Stimulated activated CD8-positive, alpha-beta memory T cell treated with anti-CD3 and anti-CD28 coated beads, Interleukin-4, amount 100 ng/mL, for 48 hours (primary cell): Measurements from ENCODE around the gene TWNK.
A peak's percentile ranks its signal among the peaks of the same experiment; 100 is the strongest.
"Not testable (repeated sequence)": the region's sequence is repeated elsewhere in the genome, so short reads cannot be mapped to it uniquely, and the experiment has no call there.

ENCODE experiments used
- DNase-seq: peaks from one replicate; pipeline ENCODE4 v3.0.0-alpha.2; 2020

The TWNK gene

GRCh38 chr10:101031796-101032636 lies 44.7 kb downstream of the TWNK start:
- peak; percentile 78 for DNase-seq

DNA sequence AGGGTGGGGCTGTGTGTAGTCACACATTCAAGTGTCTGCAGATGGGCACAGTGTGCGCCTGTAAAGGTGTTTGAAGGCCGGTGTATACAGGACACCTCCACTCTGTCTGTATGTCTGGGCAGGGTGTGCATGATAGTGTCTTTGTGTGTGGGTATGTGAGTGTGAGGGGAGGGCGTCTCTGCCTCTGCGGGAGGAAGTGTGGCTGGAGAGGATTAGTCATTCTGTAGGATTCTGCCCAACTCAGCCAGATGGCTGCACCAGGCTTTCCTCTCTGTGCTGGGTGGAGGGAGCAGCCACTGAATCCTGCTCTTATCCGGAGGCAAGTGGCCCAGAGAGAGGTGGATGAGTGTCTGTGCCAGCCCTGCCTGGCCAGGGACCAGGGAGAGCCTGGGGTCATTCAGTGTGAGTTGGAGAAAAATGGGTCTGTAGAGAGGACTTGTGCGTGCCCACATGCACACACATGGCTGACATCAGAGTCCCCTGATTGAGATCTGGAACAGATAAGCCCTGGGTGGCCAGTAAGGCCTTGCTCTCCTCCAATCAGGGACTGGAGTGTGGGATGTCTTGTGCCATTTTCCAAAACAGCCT lies 45.4 kb downstream of the TWNK start:
- peak; percentile 71 for DNase-seq

GRCh38 chr10:101033276-101033675 lies 45.9 kb downstream of the TWNK start:
- no peak for DNase-seq

DNA sequence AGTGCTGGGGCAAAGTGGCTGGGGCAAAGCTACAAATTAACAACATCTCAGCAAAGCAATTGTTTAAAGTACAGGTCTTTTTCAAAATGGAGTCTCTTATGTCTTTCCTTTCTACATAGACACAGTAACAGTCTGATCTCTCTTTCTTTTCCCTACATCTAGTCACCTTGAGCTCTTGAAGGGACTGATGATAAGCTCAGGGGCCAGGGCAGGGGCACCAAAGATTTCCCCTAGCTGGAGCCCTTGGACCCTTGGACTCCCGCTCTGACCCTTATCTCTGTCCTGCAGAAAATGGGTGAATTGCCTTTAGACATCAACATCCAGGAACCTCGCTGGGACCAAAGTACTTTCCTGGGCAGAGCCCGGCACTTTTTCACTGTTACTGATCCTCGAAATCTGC lies 47.1 kb downstream of the TWNK start:
- DNase-seq = not testable (repeated sequence)

- DNase-seq = no peak
These were observed 48.0 kb downstream of the TWNK start for GRCh38 chr10:101035314-101035713.

DNA sequence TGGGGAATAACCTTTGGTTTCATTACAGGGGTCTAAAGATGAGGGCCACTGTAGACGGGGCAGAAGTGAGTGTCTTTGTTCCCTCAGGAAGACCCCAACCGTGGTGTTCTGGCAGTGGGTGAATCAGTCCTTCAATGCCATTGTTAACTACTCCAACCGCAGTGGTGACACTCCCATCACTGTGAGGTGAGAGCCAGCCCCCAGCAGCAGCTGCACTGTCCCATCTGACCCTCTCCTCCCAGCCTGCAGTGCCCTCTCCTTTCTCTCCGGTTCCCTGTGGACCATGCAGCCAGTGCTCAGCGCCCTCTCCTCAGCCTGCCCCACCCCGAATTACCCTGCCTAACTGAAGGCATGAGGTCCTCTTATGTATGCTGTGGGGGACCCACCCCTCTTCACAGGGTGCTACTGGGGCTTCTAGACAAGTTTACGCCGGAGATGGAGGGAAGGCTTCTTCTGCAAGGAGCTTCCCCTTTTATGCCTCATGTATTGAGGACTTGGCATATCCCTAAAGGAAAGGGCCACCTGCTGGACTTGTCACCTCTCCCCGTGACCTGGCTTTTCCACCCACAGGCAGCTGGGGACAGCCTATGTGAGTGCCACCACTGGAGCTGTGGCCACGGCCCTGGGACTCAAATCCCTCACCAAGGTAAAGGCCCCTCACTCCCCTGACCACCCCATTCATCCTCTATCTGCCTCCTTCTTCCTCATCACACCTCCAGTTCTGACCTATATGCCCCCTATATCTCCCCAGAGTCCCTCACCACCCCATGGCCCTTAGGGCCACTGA lies 48.8 kb downstream of the TWNK start:
- DNase-seq = no peak

DNA sequence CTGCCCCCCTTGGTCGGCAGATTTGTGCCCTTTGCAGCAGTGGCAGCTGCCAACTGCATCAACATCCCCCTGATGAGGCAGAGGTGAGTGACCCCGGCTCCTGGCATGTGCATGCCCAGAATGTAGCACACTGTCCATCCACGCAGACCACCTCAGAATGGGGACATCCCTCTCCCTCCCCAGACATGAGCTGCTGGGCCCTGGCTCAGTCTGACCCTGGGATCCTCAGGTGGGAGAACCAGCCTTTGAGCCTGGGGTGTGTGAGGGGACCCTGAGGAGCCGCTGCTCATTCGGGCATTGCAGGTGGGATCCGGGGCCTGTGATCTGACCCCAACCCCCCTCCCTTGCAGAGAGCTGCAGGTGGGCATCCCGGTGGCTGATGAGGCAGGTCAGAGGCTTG lies 49.4 kb downstream of the TWNK start:
- no peak for DNase-seq

DNA sequence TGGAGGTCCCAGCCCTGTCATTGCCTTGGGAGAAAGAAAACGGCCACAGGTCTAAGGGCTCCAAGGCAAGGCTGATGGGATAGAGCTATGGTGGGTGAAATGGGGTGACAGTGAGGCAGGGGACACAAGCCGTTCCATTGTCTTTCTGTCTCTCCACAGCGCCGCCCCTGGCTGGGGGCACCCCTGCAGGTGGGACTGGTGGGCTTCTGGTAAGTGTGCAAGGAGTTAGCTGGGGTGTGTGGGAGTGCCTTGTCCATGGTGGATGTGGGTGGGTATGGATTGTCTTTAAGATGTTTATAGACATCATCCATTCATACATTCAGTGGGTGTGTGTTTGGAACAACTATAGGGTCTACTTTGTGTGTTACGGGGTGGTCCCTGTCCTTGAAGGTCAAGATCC lies 51.1 kb downstream of the TWNK start:
- DNase-seq = no peak

- no peak for DNase-seq
These were observed 52.7 kb downstream of the TWNK start for GRCh38 chr10:101040061-101040460.

- no peak for DNase-seq
These were observed 53.5 kb downstream of the TWNK start for GRCh38 chr10:101040851-101041250.

DNA sequence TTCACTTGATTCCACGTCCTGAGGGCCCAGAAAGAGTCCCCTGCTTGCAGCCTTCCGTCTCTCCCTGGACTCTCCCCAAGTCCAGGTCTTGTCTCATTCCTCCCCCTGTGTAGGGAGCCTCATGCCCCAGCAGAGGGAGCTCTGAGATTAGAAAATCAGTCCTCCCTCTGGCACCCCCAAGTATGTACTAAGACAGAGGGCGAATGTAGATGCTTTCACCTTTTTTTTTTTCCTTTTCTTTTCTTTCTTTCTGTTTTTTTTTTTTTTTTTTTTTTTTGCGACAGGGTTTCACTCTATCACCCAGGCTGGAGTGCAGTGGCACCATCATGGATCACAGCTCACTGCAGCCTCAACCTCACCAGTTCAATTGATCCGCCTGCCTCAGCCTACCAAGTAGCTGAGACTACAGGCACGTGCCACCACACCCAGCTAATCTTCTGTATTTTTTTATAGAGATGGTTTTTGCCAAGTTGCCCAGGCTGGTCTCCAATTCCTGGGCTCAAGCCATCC lies 54.0 kb downstream of the TWNK start:
- peak; percentile 79 for DNase-seq

- DNase-seq = no peak
These were observed 54.8 kb downstream of the TWNK start for GRCh38 chr10:101042118-101042517.

DNA sequence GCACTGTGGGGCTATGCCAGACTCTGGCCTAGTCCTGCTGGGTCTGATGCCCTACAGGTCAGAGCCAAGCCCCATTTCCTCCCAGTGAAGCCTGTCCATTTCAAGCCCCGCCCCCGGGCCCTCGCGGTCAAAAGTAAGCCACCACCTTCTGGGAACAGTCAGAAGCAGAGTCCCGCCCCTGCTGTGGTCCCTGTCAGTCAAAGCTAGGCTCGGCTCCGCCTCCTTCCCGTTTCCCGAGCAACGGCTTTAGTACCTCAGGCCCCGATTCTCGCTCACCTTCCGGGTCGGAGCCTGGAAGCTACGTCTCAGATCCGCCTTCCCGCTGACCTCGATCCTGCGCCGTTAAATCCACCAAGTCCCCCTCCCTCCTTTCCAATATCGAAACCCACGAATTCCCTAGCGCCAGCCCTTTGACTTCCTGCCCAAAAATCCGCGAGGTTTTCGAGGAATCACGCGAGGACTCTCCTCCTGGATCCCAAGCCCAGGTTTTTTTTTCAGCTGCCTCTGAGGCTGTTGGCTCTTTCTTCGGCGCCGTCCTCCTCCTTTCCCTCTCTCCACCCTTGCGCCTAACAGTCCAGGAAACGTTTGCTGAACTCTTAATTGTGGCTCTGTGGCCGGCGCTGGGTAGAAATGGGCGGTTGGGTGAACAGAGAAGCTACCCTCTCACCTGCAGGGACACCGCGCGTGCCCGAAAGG lies 55.5 kb downstream of the TWNK start:
- peak; percentile 97 for DNase-seq

DNA sequence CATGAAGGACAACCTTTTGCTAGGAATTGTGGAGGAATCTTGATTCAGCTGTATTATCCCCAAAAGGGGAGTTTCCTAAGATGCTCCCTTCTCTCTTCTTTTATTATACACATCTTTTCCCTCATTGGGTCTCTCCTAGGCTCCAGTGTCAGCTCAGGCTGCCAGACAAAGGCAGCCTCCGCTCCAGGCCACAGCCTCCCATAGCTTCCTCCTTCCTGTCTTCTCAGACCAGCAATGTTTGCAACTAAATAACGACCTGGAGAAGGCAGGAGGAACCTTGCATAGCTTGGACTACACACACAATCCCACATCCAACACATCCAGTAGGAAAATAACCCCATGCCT lies 56.0 kb downstream of the TWNK start:
- DNase-seq = no peak
